A549 (cell line): ENCODE results near the gene TULP1. TPM values are rescaled to one million over a fixed set of nuclear protein-coding genes. Genes with fewer than 3 reads are reported as not detected.
A peak's percentile ranks its signal among the peaks of the same experiment; 100 is the strongest.

Experiments
- ATAC-seq, 2 experiments: fragments of 200-7000 bp in 1 of 2; fragments of >200 bp in 1 of 2; cut with Nextera tagmentation in 1 of 2; cut with Tn5 transposase in 1 of 2; 3 replicates each; pipeline versions ENCODE4 v1.8.0 to v1.9.1; 2018 to 2020; ENCODE audit warnings: mild to moderate bottlenecking in 1 of 2, moderate library complexity in 1 of 2
- CTCF ChIA-PET: fragments of 300-600 bp; sonication (Branson Sonifier 250); formaldehyde crosslinking; extraction: SDS; loops from one replicate; lab custom pipeline; 2021; ENCODE audit warnings: antibody characterized with exemption, inconsistent platforms; lab: Yijun Ruan, JAX
- POLR2A ChIA-PET: fragments of 350-600 bp; formaldehyde crosslinking; extraction: SDS; loops from one replicate; lab custom pipeline; 2021; ENCODE audit warnings: antibody characterized with exemption, inconsistent platforms; lab: Yijun Ruan, JAX
- DNase-seq, 2 experiments: peaks; one replicate each; pipeline versions ENCODE4 v3.0.0 to v3.0.0-alpha.2; 2011 to 2016; ENCODE audit warnings: low read depth in 1 of 2, low spot score in 1 of 2
- FAIRE-seq: peaks from 2 replicates; lab custom pipeline; 2011; peaks lifted over from hg19 to GRCh38; lab: Jason Lieb, UNC
- H3K27ac ChIP-seq, 2 experiments: fragments of >200 bp; sonication (Bioruptor Twin); formaldehyde crosslinking; 3 replicates each; pipeline ENCODE4 v1.5.1; 2016 to 2017
- H3K4me1 ChIP-seq: fragments of >200 bp; sonication (Bioruptor Twin); formaldehyde crosslinking; 3 replicates; pipeline ENCODE4 v1.6.1; 2016
- H3K4me2 ChIP-seq: fragments of >200 bp; sonication (Bioruptor Twin); formaldehyde crosslinking; 3 replicates; pipeline ENCODE4 v1.6.1; 2016
- H3K4me3 ChIP-seq: fragments of >200 bp; sonication (Bioruptor Twin); formaldehyde crosslinking; 3 replicates; pipeline ENCODE4 v1.5.1; 2016
- H3K9me3 ChIP-seq: fragments of >200 bp; sonication (Bioruptor Twin); formaldehyde crosslinking; 3 replicates; pipeline ENCODE4 v1.6.1; 2016
- BHLHE40 ChIP-seq: IDR thresholded peaks from 2 replicates; pipeline ENCODE4 v1.6.1; 2012; ENCODE audit warnings: low read depth, low read length, inconsistent platforms
- CBX2 ChIP-seq: fragments of 200-600 bp; sonication (generic); IDR thresholded peaks from 2 replicates; pipeline ENCODE4 v1.6.1; 2016; ENCODE audit warnings: low read depth, mild to moderate bottlenecking, borderline replicate concordance
- CBX8 ChIP-seq: fragments of 200-600 bp; sonication (generic); IDR thresholded peaks from 2 replicates; pipeline ENCODE4 v1.6.1; 2016
- JUN ChIP-seq, 2 experiments: fragments of >200 bp; sonication (Bioruptor Twin); formaldehyde crosslinking; IDR thresholded peaks; 2 replicates in 1 of 2; 3 replicates in 1 of 2; pipeline ENCODE4 v1.6.1; 2016 to 2017
- MAZ ChIP-seq: fragments of 150-350 bp; IDR thresholded peaks from 2 replicates; pipeline ENCODE4 v1.6.1; 2014; ENCODE audit warnings: antibody characterized with exemption, low read depth, low read length, borderline replicate concordance
- NR3C1 ChIP-seq: fragments of >200 bp; sonication (Bioruptor Twin); formaldehyde crosslinking; IDR thresholded peaks from 3 replicates; pipeline ENCODE4 v1.6.1; 2017
- POLR2A ChIP-seq: IDR thresholded peaks from 2 replicates; pipeline ENCODE4 v1.6.1; 2012; ENCODE audit warnings: mild to moderate bottlenecking, low read length
- POLR2AphosphoS2 ChIP-seq: conservative IDR thresholded peaks from 2 replicates; pipeline ENCODE4 v1.6.1; 2012; ENCODE audit warnings: low read length, improper control_type of control experiment, inconsistent platforms
- RARB ChIP-seq: fragments of 250-450 bp; sonication (Bioruptor Pico); IDR thresholded peaks from 2 replicates; pipeline ENCODE4 v1.8.0; 2021; ENCODE audit warnings: mild to moderate bottlenecking, moderate library complexity
- RCOR1 ChIP-seq: fragments of 150-350 bp; IDR thresholded peaks from 2 replicates; pipeline ENCODE4 v1.6.1; 2014; ENCODE audit warnings: antibody characterized with exemption, low read length, low read depth
- RNF2 ChIP-seq: fragments of 200-600 bp; sonication (generic); IDR thresholded peaks from 2 replicates; pipeline ENCODE4 v1.6.1; 2016; ENCODE audit warnings: low read depth, mild to moderate bottlenecking, antibody characterized with exemption, moderate library complexity, borderline replicate concordance
- WGBS: methylation state at CpG from one replicate; pipeline ENCODE4 v1.1.6; 2017; ENCODE audit errors: missing lambda C conversion rate; 5-methylcytosine and 5-hydroxymethylcytosine counted together
- polyA plus RNA-seq, 4 experiments: library from polyadenylated mRNA; depleted of rRNA in 3 of 4; stranded (reverse); fragments of >200 nt; fragmentation: RNase III in 1 of 4; extraction: RNeasy Plus Mini Kit Qiagen cat#74134 plus additional on column Dnase treatment in 1 of 4; gene quantifications; 2 replicates in 3 of 4; 3 replicates in 1 of 4; pipeline ENCODE4 v1.2.3, GENCODE V29; 2011 to 2017
- TF ChIP-seq, protein P1 (sequence below): IDR thresholded peaks from 2 replicates; pipeline ENCODE4 v1.6.1; 2012
- TF ChIP-seq, protein P2 (sequence below): IDR thresholded peaks from 2 replicates; pipeline ENCODE4 v1.6.1; 2012
- TF ChIP-seq, protein P3 (sequence below): IDR thresholded peaks from 2 replicates; pipeline ENCODE4 v1.6.1; 2012; ENCODE audit warnings: low read depth, borderline replicate concordance

Gene TULP1
- polyA plus RNA-seq, 2 of the 4 experiments (the other 2 are of a cell fraction), result not detected

DNA sequence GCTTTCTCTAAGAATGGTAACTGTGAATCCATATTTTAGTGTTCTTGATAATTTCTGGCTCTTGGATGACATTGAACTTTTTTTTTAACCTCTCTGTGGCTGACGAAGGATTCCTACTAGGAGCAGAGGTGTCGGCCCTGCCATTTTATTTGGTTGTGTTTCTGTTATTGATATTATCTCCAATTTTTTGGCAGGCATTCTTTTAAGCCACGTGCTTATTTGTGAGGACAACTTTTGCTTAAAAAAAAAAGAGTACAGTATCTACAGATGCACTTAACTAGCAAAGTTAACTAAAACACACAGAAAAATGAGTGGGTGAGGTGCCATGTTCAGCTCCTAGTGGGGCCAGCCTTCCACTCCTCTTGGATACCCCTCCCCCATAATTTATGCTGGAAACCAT, 59.5 kb downstream of the TULP1 start (continued):
- TF ChIP-seq RNF2, result no peak
- no peak for TF ChIP-seq NR3C1
- TF ChIP-seq, protein P1, sequence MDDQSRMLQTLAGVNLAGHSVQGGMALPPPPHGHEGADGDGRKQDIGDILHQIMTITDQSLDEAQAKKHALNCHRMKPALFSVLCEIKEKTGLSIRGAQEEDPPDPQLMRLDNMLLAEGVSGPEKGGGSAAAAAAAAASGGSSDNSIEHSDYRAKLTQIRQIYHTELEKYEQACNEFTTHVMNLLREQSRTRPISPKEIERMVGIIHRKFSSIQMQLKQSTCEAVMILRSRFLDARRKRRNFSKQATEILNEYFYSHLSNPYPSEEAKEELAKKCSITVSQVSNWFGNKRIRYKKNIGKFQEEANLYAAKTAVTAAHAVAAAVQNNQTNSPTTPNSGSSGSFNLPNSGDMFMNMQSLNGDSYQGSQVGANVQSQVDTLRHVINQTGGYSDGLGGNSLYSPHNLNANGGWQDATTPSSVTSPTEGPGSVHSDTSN, result no peak
- TF ChIP-seq CBX2, result no peak
- TF ChIP-seq BHLHE40, result no peak

DNA sequence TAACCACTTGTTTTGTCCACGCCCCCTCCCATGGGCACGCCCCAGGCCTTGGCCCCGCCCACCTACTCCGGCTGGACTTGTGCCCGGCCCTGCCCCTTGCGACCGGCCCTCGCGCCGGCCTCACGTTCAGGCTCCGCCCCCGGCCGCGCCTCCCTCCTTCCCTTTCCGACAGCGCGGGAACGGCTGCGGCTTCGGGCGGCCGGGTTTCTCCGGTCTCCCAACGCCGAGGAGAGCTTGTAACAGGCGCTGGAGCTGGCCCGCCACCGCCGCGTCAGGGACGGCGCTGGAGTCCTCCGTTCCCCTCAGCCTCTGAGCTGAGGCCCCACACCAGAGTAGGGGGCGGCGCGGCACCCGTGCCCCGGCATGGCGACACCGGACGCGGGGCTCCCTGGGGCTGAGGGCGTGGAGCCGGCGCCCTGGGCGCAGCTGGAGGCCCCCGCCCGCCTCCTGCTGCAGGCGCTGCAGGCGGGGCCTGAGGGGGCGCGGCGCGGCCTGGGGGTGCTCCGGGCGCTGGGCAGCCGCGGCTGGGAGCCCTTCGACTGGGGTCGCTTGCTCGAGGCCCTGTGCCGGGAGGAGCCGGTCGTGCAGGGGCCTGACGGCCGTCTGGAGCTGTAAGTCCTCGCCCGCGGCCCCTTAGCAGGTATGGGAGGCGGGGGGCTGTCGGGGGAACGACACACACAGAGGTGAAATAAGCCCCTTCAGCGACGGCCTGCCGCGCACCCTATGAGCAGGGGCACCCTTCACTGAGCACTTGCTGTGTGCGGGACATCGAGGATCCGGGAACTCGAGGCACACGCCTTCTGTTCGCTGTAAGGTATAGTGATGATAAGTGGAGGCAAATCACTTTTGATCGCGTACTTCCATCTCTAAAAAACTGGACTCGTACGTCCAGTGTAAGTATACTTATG, 60.3 kb downstream of the TULP1 start, which contains the start of gene FANCE:
Gene FANCE (plus strand): TSS at position 156 of the 908 bp plus-strand sequence. CDS start 208 bp downstream, at position 364.
- FAIRE-seq, result no peak
- POLR2A ChIA-PET, result no interaction called here
- WGBS, result 77% methylated on average over 6 of the region's 87 CpGs
- ATAC-seq, result peak; percentile 75 to 89
- TF ChIP-seq, protein P2, sequence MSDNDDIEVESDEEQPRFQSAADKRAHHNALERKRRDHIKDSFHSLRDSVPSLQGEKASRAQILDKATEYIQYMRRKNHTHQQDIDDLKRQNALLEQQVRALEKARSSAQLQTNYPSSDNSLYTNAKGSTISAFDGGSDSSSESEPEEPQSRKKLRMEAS, result peak; percentile 74
- TF ChIP-seq JUN (IDR thresholded peaks at IDR 0.05) (0 out of 5 replicates have a peak, but pooled peaks of 1 of the 2 experiments have one; percentile 34), RARB (CRISPR knock-in tag) (no peak), RCOR1 (no peak), POLR2A (peak; percentile 14; the same call in 1 of the 2 replicates)
- TF ChIP-seq, protein P3, sequence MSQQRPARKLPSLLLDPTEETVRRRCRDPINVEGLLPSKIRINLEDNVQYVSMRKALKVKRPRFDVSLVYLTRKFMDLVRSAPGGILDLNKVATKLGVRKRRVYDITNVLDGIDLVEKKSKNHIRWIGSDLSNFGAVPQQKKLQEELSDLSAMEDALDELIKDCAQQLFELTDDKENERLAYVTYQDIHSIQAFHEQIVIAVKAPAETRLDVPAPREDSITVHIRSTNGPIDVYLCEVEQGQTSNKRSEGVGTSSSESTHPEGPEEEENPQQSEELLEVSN, result peak; percentile 86
- TF ChIP-seq, all 56 proteins: peak for 4
- H3K27ac ChIP-seq, result peak within 1 kb of the TSS; percentile 74 to 88
- H3K9me3 ChIP-seq, result no peaks in the 10 kb centered on the region
- peaks cover 5% of the 10 kb centered on the region; the same call in 2 of the 3 replicates for H3K4me1 ChIP-seq
- peak within 1 kb of the TSS; percentile 91 for H3K4me3 ChIP-seq
- peak within 1 kb of the TSS; percentile 94 for H3K4me2 ChIP-seq
- CTCF ChIA-PET, result interaction anchor here (3.8 to 8.0 kb wide), 3 partner anchors 15 to 111 kb away, joined by 13 to 140 read pairs (median 48); partner anchors contain the start of genes PPARD and RPL10A
- peak; percentile 70 to 89 for DNase-seq

DNA sequence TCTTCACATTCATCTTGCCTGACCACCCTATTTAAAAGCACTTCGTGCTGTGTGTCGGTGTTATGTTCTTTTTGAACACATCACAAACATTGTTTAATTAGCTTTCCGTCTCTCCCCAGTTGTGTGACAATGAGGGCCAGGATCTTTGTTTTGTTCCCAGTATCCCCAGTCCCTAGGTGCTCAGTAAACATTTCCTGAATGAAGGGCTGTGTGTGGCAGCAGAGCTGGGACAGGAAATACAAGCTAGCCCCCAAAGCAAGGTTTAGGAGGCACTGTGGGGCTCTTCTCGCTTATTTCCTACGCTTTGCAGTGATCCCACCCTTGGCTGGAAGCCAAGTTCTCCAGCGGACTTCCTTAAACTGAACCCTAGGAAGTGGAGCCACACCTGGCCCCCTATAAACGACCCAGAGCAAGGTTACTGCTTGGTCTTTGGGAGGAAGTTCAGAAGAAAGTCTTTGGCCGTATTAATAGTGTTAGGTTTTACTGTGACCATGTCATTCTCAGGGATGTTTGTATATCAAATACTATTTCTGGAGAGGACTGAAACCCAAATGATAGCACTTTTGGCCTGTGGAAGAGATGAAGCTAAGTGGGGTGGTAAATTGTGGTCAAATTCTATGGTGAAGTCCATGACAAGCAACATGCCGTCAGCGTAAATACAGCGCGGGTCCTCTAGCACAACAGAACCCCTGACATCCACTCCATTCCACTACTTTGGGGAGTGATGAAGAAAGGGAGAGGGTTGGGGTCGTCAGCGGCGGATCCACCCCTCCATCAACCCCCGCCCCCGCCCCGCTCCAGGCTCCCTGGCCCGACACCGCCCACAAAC, 61.1 kb downstream of the TULP1 start:
- ATAC-seq (no peak), DNase-seq (no peak), FAIRE-seq (no peak)
- WGBS, result 20% methylated on average over 15 of the region's 20 CpGs
- H3K9me3 ChIP-seq, result no peaks in the 10 kb centered on the region
- no peak for TF ChIP-seq POLR2AphosphoS2
- no peak for TF ChIP-seq CBX8
- TF ChIP-seq CBX2, result no peak
- TF ChIP-seq, protein P3, result no peak
- no peak for TF ChIP-seq MAZ
- peaks cover 5% of the 10 kb centered on the region; the same call in 2 of the 3 replicates for H3K4me1 ChIP-seq
- H3K4me2 ChIP-seq, result peak overlapping the region; percentile 94
- H3K27ac ChIP-seq, result no peak overlapping the region
- H3K4me3 ChIP-seq, result peak overlapping the region; percentile 91
- CTCF ChIA-PET, result interaction anchor here (0.9 to 8.0 kb wide), 6 partner anchors 10 to 155 kb away, joined by 3 to 140 read pairs (median 6); partner anchors contain the start of genes PPARD and RPL10A
- POLR2A ChIA-PET, result no interaction called here
